SU-DHL-6 (cell line): ENCODE results near the gene NFIB.

ENCODE experiments used
- EZH2phosphoT487 ChIP-seq: fragments of 200-600 bp; sonication (generic), shearing (Covaris generic); conservative IDR thresholded peaks from 2 replicates; pipeline ENCODE4 v1.6.1; 2018; ENCODE audit warnings: mild to moderate bottlenecking, antibody characterized with exemption, low read length, moderate library complexity, mixed read lengths
- TF ChIP-seq, protein P1 (sequence below): fragments of 200-600 bp; sonication (generic); IDR thresholded peaks from one replicate; pipeline ENCODE4 v1.5.1; 2017; ENCODE audit warnings: antibody characterized with exemption, mild to moderate bottlenecking, low read length, moderate library complexity; ENCODE audit not compliant: insufficient read depth, poor library complexity, severe bottlenecking

GRCh38 chr9:14188011-14188410, 125.9 kb downstream of the NFIB start:
- TF ChIP-seq, protein P1, sequence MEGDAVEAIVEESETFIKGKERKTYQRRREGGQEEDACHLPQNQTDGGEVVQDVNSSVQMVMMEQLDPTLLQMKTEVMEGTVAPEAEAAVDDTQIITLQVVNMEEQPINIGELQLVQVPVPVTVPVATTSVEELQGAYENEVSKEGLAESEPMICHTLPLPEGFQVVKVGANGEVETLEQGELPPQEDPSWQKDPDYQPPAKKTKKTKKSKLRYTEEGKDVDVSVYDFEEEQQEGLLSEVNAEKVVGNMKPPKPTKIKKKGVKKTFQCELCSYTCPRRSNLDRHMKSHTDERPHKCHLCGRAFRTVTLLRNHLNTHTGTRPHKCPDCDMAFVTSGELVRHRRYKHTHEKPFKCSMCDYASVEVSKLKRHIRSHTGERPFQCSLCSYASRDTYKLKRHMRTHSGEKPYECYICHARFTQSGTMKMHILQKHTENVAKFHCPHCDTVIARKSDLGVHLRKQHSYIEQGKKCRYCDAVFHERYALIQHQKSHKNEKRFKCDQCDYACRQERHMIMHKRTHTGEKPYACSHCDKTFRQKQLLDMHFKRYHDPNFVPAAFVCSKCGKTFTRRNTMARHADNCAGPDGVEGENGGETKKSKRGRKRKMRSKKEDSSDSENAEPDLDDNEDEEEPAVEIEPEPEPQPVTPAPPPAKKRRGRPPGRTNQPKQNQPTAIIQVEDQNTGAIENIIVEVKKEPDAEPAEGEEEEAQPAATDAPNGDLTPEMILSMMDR = no peak
- TF ChIP-seq EZH2phosphoT487 = no peak
